GM12892 (cell line): ENCODE measurements around the gene APOLD1.
A peak's percentile ranks its signal among the peaks of the same experiment; 100 is the strongest.

Experiments
- DNase-seq: peaks from one replicate; pipeline ENCODE4 v3.0.0; 2011; ENCODE audit not compliant: insufficient read length
- FAIRE-seq: peaks from 2 replicates; lab custom pipeline; 2011; peaks lifted over from hg19 to GRCh38; lab: Jason Lieb, UNC
- POLR2A ChIP-seq: IDR thresholded peaks from 2 replicates; pipeline ENCODE4 v1.6.1; 2011; ENCODE audit warnings: low read depth, low read length, control low read depth
- POLR2AphosphoS5 ChIP-seq: IDR thresholded peaks from 2 replicates; pipeline ENCODE4 v1.6.1; 2011; ENCODE audit warnings: low read depth, low read length, control low read depth
- TAF1 ChIP-seq: IDR thresholded peaks from 2 replicates; pipeline ENCODE4 v1.6.1; 2011; ENCODE audit warnings: low read depth, mild to moderate bottlenecking, control low read depth, low read length, borderline replicate concordance

The APOLD1 gene

GRCh38 chr12:12788131-12788530 is 2.7 kb downstream of the APOLD1 start:
- TF ChIP-seq POLR2A (no peak), TAF1 (no peak), POLR2AphosphoS5 (no peak)
- no peak for FAIRE-seq

GRCh38 chr12:12788675-12789368 is 3.4 kb downstream of the APOLD1 start:
- TF ChIP-seq POLR2AphosphoS5, result no peak
- no peak for TF ChIP-seq TAF1
- TF ChIP-seq POLR2A, result no peak
- DNase-seq, result no peak
- FAIRE-seq, result peak; percentile 75

More at GRCh38 chr12:12788131-12788530, 2.7 kb downstream of the APOLD1 start:
- no peak for DNase-seq

GRCh38 chr12:12790956-12791355 is 5.5 kb downstream of the APOLD1 start:
- no peak for DNase-seq
- TF ChIP-seq POLR2AphosphoS5 (no peak), POLR2A (no peak), TAF1 (no peak)
- FAIRE-seq, result no peak

GRCh38 chr12:12791756-12792369 is 6.4 kb downstream of the APOLD1 start:
- TF ChIP-seq POLR2A (no peak), POLR2AphosphoS5 (no peak)
- DNase-seq (no peak), FAIRE-seq (no peak)

- no peak for DNase-seq
- no peak for TF ChIP-seq POLR2AphosphoS5
- TF ChIP-seq TAF1, result no peak
- TF ChIP-seq POLR2A, result no peak
- FAIRE-seq, result no peak
These were observed 7.0 kb downstream of the APOLD1 start for GRCh38 chr12:12792421-12792820.

GRCh38 chr12:12794686-12795085 is 9.2 kb downstream of the APOLD1 start:
- TF ChIP-seq POLR2AphosphoS5 (no peak), POLR2A (no peak), TAF1 (no peak)
- FAIRE-seq, result no peak
- DNase-seq, result no peak

- no peak for FAIRE-seq
- no peak for DNase-seq
- TF ChIP-seq TAF1 (no peak), POLR2A (no peak), POLR2AphosphoS5 (no peak)
These were observed 10.7 kb downstream of the APOLD1 start for GRCh38 chr12:12796171-12796570.

GRCh38 chr12:12796928-12797793 is 11.7 kb downstream of the APOLD1 start:
- TF ChIP-seq POLR2A (no peak), POLR2AphosphoS5 (no peak), TAF1 (no peak)
- FAIRE-seq (no peak), DNase-seq (no peak)

GRCh38 chr12:12797794-12798152 is 12.3 kb downstream of the APOLD1 start:
- DNase-seq, result no peak
- no peak for FAIRE-seq
- TF ChIP-seq TAF1 (no peak), POLR2AphosphoS5 (no peak), POLR2A (no peak)

- FAIRE-seq (no peak), DNase-seq (no peak)
- TF ChIP-seq POLR2AphosphoS5 (no peak), TAF1 (no peak), POLR2A (no peak)
These were observed 13.0 kb downstream of the APOLD1 start for GRCh38 chr12:12798480-12798879.

- FAIRE-seq (no peak), DNase-seq (no peak)
- no peak for TF ChIP-seq POLR2A
- no peak for TF ChIP-seq TAF1
- no peak for TF ChIP-seq POLR2AphosphoS5
These were observed 13.9 kb downstream of the APOLD1 start for GRCh38 chr12:12799163-12799920.
